Glomerular endothelial cell (primary cell): Measurements from ENCODE around the gene LTBP2. TPM values are rescaled to one million over a fixed set of nuclear protein-coding genes. Genes with fewer than 3 reads are reported as not detected.

ENCODE experiments used
- DNase-seq: peaks from one replicate; pipeline ENCODE4 v3.0.0-alpha.2; 2011; ENCODE audit warnings: low read depth, low spot score; ENCODE audit errors: extremely low read depth
- total RNA-seq: library from RNA; depleted of rRNA; stranded (reverse); fragments of >200 nt; gene quantifications from 2 replicates; pipeline ENCODE4 v1.2.3, GENCODE V29; 2015

The LTBP2 gene
- total RNA-seq, 1 donor from 2014 or later = 261 TPM

GRCh38 chr14:74574706-74575105 lies 37.3 kb downstream of the LTBP2 start:
- no peak for DNase-seq

- no peak for DNase-seq
These were observed 38.0 kb downstream of the LTBP2 start for GRCh38 chr14:74574090-74574433.

- DNase-seq = no peak
These were observed 38.5 kb downstream of the LTBP2 start for GRCh38 chr14:74573421-74574089.

- no peak for DNase-seq
These were observed 39.2 kb downstream of the LTBP2 start for GRCh38 chr14:74572726-74573301.

- no peak for DNase-seq
These were observed 39.9 kb downstream of the LTBP2 start for GRCh38 chr14:74571901-74572725.

- no peak for DNase-seq
These were observed 40.6 kb downstream of the LTBP2 start for GRCh38 chr14:74571441-74571841.

- DNase-seq = no peak
These were observed 41.3 kb downstream of the LTBP2 start for GRCh38 chr14:74570696-74571095.

GRCh38 chr14:74569806-74570591 lies 42.0 kb downstream of the LTBP2 start:
- DNase-seq = no peak

GRCh38 chr14:74569387-74569786 lies 42.6 kb downstream of the LTBP2 start:
- no peak for DNase-seq

GRCh38 chr14:74568911-74569310 lies 43.1 kb downstream of the LTBP2 start:
- DNase-seq = no peak

GRCh38 chr14:74568380-74568649 lies 43.7 kb downstream of the LTBP2 start:
- no peak for DNase-seq

- DNase-seq = no peak
These were observed 44.2 kb downstream of the LTBP2 start for GRCh38 chr14:74567646-74568379.

- no peak for DNase-seq
These were observed 44.8 kb downstream of the LTBP2 start for GRCh38 chr14:74567219-74567618.

GRCh38 chr14:74566174-74567141 lies 45.6 kb downstream of the LTBP2 start:
- DNase-seq = no peak

- DNase-seq = no peak
These were observed 48.4 kb downstream of the LTBP2 start for GRCh38 chr14:74563586-74564159.

GRCh38 chr14:74563233-74563585 lies 48.8 kb downstream of the LTBP2 start:
- no peak for DNase-seq

- DNase-seq = no peak
These were observed 49.4 kb downstream of the LTBP2 start for GRCh38 chr14:74562515-74563232.

- DNase-seq = no peak
These were observed 53.4 kb downstream of the LTBP2 start for GRCh38 chr14:74558655-74559054.

GRCh38 chr14:74557691-74558090 lies 54.3 kb downstream of the LTBP2 start:
- DNase-seq = no peak
